Measurements from ENCODE around the gene POLR3E. TPM values are rescaled to one million over a fixed set of nuclear protein-coding genes. Genes with fewer than 3 reads are reported as not detected.

Gene POLR3E
- total RNA-seq, 1 donor from 2014 or later, result 32.5 TPM

DNA sequence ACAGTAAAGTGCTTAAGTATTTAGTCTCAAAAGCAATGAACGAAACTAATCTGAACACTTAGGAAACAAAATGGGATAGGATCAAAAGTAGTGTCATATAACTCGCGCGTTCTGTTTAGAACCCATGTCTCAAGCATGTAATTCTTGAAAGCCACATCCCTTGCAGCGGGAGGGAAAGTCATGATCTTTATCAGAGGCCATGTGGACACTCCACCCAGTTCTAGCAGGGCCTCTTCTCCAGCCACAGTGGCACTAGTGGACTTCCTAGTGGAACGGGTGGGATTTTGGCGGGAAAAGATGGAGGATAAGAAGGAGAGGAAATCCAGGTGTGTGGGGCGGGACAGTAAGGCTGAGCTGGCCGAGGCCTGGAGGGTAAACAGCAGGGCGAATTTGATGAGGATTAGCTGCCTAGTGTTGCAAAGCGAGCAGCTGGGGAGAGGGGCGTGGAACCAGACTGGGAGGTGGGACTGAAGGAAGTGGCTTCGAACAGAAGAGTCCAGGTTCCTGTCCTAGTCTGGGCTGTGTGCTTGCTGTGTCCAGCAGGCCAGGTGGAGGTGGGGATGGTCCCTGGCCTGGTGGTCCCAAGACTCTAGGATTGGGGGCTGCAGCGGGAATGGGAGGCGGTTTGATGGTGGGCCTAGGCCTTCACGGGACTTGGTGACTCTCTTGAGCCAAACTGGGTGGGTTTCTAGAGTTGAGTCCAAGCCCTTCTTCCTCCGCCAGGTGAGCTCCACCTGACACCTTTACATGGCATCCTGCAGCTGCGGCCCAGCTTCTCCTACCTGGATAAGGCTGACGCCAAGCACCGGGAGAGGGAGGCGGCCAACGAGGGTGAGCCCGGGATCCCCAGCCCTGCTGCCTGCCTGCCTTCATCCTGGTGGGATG, 15.9 kb downstream of the POLR3E start:
- no peaks in the 10 kb centered on the region for H3K9me3 Mint-ChIP-seq (ENCODE audit: unreplicated experiment)
- Histone ChIP-seq H3K9ac (ENCODE audit: low read length) (no peak overlapping the region), H3K27me3 (ENCODE audit: insufficient read depth, low read length) (no peaks in the 10 kb centered on the region), H3K27ac (ENCODE audit: low read depth, low read length) (no peak overlapping the region), H4K20me1 (ENCODE audit: insufficient read depth, low read length) (no peaks in the 10 kb centered on the region), H3K9me3 (ENCODE audit: insufficient read depth, low read depth, low read length) (no peaks in the 10 kb centered on the region), H3K4me2 (ENCODE audit: low read length) (no peak overlapping the region), H3K4me3 (ENCODE audit: insufficient read depth, low read depth, low read length) (no peak overlapping the region), H2AFZ (ENCODE audit: low read depth, low read length) (no peak overlapping the region), H3K79me2 (ENCODE audit: insufficient read depth, low read length) (no peaks in the 10 kb centered on the region), H3K4me1 (ENCODE audit: insufficient read depth, low read length) (no peaks in the 10 kb centered on the region), H3K36me3 (ENCODE audit: insufficient read depth, low read length) (peaks cover 12% of the 10 kb centered on the region)
- H3K27ac Mint-ChIP-seq (ENCODE audit: unreplicated experiment), result no peak overlapping the region
- TF ChIP-seq EZH2 (IDR thresholded peaks at IDR 0.05; ENCODE audit: insufficient read depth, low read length), result no peak
- TF ChIP-seq, protein P1, sequence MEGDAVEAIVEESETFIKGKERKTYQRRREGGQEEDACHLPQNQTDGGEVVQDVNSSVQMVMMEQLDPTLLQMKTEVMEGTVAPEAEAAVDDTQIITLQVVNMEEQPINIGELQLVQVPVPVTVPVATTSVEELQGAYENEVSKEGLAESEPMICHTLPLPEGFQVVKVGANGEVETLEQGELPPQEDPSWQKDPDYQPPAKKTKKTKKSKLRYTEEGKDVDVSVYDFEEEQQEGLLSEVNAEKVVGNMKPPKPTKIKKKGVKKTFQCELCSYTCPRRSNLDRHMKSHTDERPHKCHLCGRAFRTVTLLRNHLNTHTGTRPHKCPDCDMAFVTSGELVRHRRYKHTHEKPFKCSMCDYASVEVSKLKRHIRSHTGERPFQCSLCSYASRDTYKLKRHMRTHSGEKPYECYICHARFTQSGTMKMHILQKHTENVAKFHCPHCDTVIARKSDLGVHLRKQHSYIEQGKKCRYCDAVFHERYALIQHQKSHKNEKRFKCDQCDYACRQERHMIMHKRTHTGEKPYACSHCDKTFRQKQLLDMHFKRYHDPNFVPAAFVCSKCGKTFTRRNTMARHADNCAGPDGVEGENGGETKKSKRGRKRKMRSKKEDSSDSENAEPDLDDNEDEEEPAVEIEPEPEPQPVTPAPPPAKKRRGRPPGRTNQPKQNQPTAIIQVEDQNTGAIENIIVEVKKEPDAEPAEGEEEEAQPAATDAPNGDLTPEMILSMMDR (IDR thresholded peaks at IDR 0.05; ENCODE audit: insufficient read depth, low read depth, low read length), result no peak
- no peaks in the 10 kb centered on the region for H3K4me1 Mint-ChIP-seq (ENCODE audit: low read depth, unreplicated experiment)
- no peak overlapping the region for H3K4me3 Mint-ChIP-seq (ENCODE audit: unreplicated experiment)
- FAIRE-seq (no peak), DNase-seq (ENCODE audit: low read depth) (no peak)
- H3K27me3 Mint-ChIP-seq (ENCODE audit: low read depth, unreplicated experiment), result no peaks in the 10 kb centered on the region
- H3K36me3 Mint-ChIP-seq (ENCODE audit: low read depth, unreplicated experiment), result peaks cover 24% of the 10 kb centered on the region

DNA sequence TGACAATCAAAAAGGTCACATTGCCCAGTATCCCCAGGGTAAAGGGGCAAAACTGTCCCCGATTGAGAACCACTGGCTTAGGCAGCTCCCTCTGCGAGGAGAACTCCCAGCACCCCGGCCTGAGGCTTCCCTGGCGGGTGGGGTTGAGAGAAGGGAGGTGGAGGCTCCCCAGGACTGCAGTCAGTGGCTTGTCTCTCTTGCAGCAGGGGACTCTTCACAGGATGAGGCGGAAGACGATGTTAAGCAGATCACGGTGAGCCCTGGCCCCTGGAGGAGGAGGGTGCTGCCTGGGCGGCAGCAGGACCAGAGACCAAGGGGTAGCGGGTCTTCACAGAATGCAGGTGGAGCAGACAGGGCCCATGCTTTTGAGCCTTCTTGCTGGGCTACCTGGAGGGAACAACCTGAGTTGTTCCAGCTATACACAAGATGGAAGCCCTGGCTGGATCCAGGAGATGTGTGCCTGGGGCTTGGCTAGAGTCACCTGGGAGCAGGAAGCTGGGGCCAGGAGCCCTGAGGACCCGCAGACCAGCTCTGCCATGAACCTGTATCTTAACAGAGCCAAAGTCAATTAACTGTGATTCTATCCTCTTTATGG, 16.8 kb downstream of the POLR3E start:
- H2AFZ ChIP-seq (ENCODE audit: low read depth, low read length), result no peak overlapping the region
- no peaks in the 10 kb centered on the region for H4K20me1 ChIP-seq (ENCODE audit: insufficient read depth, low read length)
- no peak overlapping the region for H3K9ac ChIP-seq (ENCODE audit: low read length)
- no peaks in the 10 kb centered on the region for H3K27me3 ChIP-seq (ENCODE audit: insufficient read depth, low read length)
- FAIRE-seq (no peak), DNase-seq (ENCODE audit: low read depth) (no peak)
- no peak for TF ChIP-seq EZH2 (IDR thresholded peaks at IDR 0.05; ENCODE audit: insufficient read depth, low read length)
- TF ChIP-seq, protein P1 (IDR thresholded peaks at IDR 0.05; ENCODE audit: insufficient read depth, low read depth, low read length), result no peak
- H3K4me2 ChIP-seq (ENCODE audit: low read length), result no peak overlapping the region
- Mint-ChIP-seq H3K27me3 (ENCODE audit: low read depth, unreplicated experiment) (no peaks in the 10 kb centered on the region), H3K27ac (ENCODE audit: unreplicated experiment) (no peak overlapping the region), H3K9me3 (ENCODE audit: unreplicated experiment) (no peaks in the 10 kb centered on the region), H3K36me3 (ENCODE audit: low read depth, unreplicated experiment) (peaks cover 21% of the 10 kb centered on the region), H3K4me1 (ENCODE audit: low read depth, unreplicated experiment) (no peaks in the 10 kb centered on the region), H3K4me3 (ENCODE audit: unreplicated experiment) (no peak overlapping the region)
- no peaks in the 10 kb centered on the region for H3K4me1 ChIP-seq (ENCODE audit: insufficient read depth, low read length)
- no peaks in the 10 kb centered on the region for H3K79me2 ChIP-seq (ENCODE audit: insufficient read depth, low read length)
- H3K27ac ChIP-seq (ENCODE audit: low read depth, low read length), result no peak overlapping the region
- H3K9me3 ChIP-seq (ENCODE audit: insufficient read depth, low read depth, low read length), result no peaks in the 10 kb centered on the region
- H3K36me3 ChIP-seq (ENCODE audit: insufficient read depth, low read length), result peaks cover 12% of the 10 kb centered on the region
- no peak overlapping the region for H3K4me3 ChIP-seq (ENCODE audit: insufficient read depth, low read depth, low read length)

Measured in astrocyte (in vitro differentiated cells and primary cell).